DND-41 (cell line): ENCODE data around the gene TXNL1.
A peak's percentile ranks its signal among the peaks of the same experiment; 100 is the strongest.

Experiments
- ATAC-seq: fragments of 200-7000 bp; cut with Tn5 transposase; 3 replicates; pipeline ENCODE4 v1.9.1; 2021; ENCODE audit warnings: low read depth; ENCODE audit not compliant: insufficient read depth
- DNase-seq: peaks from one replicate; pipeline ENCODE4 v3.0.0-alpha.2; 2020
- H2AFZ ChIP-seq: 2 replicates; pipeline ENCODE4 v1.6.0; 2012; ENCODE audit warnings: low read depth, low read length
- H3K27ac ChIP-seq: 2 replicates; pipeline ENCODE4 v1.5.1; 2012; ENCODE audit warnings: low read length, inconsistent platforms
- H3K27me3 ChIP-seq: fragments of 200-600 bp; sonication (generic); 2 replicates; pipeline ENCODE4 v1.6.0; 2012; ENCODE audit warnings: low read length, mild to moderate bottlenecking, inconsistent platforms; ENCODE audit not compliant: insufficient read depth, poor library complexity
- H3K36me3 ChIP-seq: 2 replicates; pipeline ENCODE4 v1.5.1; 2012; ENCODE audit warnings: low read length, inconsistent platforms; ENCODE audit not compliant: insufficient read depth
- H3K4me1 ChIP-seq: 2 replicates; pipeline ENCODE4 v1.5.1; 2012; ENCODE audit warnings: mild to moderate bottlenecking, low read length; ENCODE audit not compliant: insufficient read depth
- H3K4me2 ChIP-seq: 2 replicates; pipeline ENCODE4 v1.6.0; 2012; ENCODE audit warnings: mild to moderate bottlenecking, moderate library complexity, low read length, inconsistent platforms; ENCODE audit not compliant: insufficient read depth
- H3K4me3 ChIP-seq, 2 experiments: fragments of 200-600 bp in 1 of 2; shearing (Covaris generic) in 1 of 2; 2 replicates each; pipeline ENCODE4 v1.5.1; 2012 to 2016; ENCODE audit warnings: inconsistent platforms in 2 of 2, low read length in 2 of 2, mild to moderate bottlenecking in 2 of 2, low read depth in 1 of 2, moderate library complexity in 1 of 2
- H3K79me2 ChIP-seq: 2 replicates; pipeline ENCODE4 v1.6.0; 2012; ENCODE audit warnings: low read length, inconsistent platforms; ENCODE audit not compliant: insufficient read depth
- H3K9ac ChIP-seq: 2 replicates; pipeline ENCODE4 v1.6.0; 2012; ENCODE audit warnings: low read depth, mild to moderate bottlenecking, inconsistent platforms, low read length, moderate library complexity
- H3K9me3 ChIP-seq: 2 replicates; pipeline ENCODE4 v1.5.1; 2012; ENCODE audit warnings: low read length, moderate library complexity, mild to moderate bottlenecking, inconsistent platforms; ENCODE audit not compliant: insufficient read depth, severe bottlenecking
- H4K20me1 ChIP-seq: 2 replicates; pipeline ENCODE4 v1.6.0; 2012; ENCODE audit warnings: low read length; ENCODE audit not compliant: insufficient read depth
- CTCF ChIP-seq: IDR thresholded peaks from 2 replicates; pipeline ENCODE4 v1.5.1; 2012; ENCODE audit warnings: borderline replicate concordance, low read length, moderate library complexity, mild to moderate bottlenecking; ENCODE audit not compliant: poor library complexity, severe bottlenecking; ENCODE audit errors: extremely low read depth
- EZH2 ChIP-seq: IDR thresholded peaks from 3 replicates; pipeline ENCODE4 v1.6.1; 2012; ENCODE audit warnings: borderline replicate concordance, low read depth, mild to moderate bottlenecking, moderate library complexity, low read length, inconsistent platforms; ENCODE audit not compliant: severe bottlenecking

TXNL1 gene

DNA sequence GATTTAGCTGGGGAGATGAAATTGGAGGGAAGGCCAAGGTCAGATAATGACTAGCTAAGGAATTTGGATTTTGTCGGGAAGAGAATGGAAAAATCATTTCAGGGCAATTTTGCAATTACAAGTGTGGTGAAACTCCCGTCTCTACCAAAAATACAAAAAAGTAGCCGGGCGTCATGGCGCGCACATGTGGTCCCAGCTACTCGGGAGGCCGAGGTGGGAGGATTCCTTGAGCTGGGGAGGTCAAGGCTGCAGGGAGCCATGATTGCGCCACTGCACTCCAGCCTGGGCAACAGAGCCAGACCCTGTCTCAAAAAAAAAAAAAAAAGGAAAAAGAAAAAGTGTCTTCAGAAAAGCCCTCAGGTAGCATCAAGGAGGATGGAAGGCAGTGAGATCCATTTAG, 1.2 kb upstream of the TXNL1 start:
- no peaks in the 10 kb centered on the region for H3K9me3 ChIP-seq
- H3K4me1 ChIP-seq = peaks cover 37% of the 10 kb centered on the region
- no peak overlapping the region; the same call in 1 of the 2 replicates for H3K27ac ChIP-seq
- DNase-seq = no peak
- peak overlapping the region; percentile 71 for H3K4me2 ChIP-seq
- no peak for ATAC-seq
- no peaks in the 10 kb centered on the region for H3K27me3 ChIP-seq
- no peak overlapping the region for H2AFZ ChIP-seq
- TF ChIP-seq EZH2 = no peak
- no peak for TF ChIP-seq CTCF
- H3K9ac ChIP-seq = no peak overlapping the region
- peaks cover 19% of the 10 kb centered on the region for H3K36me3 ChIP-seq
- peak overlapping the region in 1 of 2 experiments; percentile 84; a peak in 1 of 4 replicates for H3K4me3 ChIP-seq
- H3K79me2 ChIP-seq = peaks cover 45% of the 10 kb centered on the region
- peaks cover 30% of the 10 kb centered on the region for H4K20me1 ChIP-seq

GRCh38 chr18:56639104-56639381, 651 bp upstream of the TXNL1 start:
- H2AFZ ChIP-seq = peak overlapping the region; percentile 85
- ATAC-seq (no peak), DNase-seq (no peak)
- H3K4me1 ChIP-seq = peaks cover 40% of the 10 kb centered on the region
- TF ChIP-seq CTCF (no peak), EZH2 (no peak)
- H4K20me1 ChIP-seq = peaks cover 34% of the 10 kb centered on the region
- H3K4me3 ChIP-seq = peak overlapping the region; percentile 33 to 84; a peak in 3 of 4 replicates
- H3K27me3 ChIP-seq = no peaks in the 10 kb centered on the region
- peaks cover 50% of the 10 kb centered on the region for H3K79me2 ChIP-seq
- peak overlapping the region; percentile 89 for H3K27ac ChIP-seq
- H3K36me3 ChIP-seq = peaks cover 24% of the 10 kb centered on the region
- peak overlapping the region; percentile 71 for H3K4me2 ChIP-seq
- no peaks in the 10 kb centered on the region for H3K9me3 ChIP-seq
- H3K9ac ChIP-seq = peak overlapping the region; percentile 83

DNA sequence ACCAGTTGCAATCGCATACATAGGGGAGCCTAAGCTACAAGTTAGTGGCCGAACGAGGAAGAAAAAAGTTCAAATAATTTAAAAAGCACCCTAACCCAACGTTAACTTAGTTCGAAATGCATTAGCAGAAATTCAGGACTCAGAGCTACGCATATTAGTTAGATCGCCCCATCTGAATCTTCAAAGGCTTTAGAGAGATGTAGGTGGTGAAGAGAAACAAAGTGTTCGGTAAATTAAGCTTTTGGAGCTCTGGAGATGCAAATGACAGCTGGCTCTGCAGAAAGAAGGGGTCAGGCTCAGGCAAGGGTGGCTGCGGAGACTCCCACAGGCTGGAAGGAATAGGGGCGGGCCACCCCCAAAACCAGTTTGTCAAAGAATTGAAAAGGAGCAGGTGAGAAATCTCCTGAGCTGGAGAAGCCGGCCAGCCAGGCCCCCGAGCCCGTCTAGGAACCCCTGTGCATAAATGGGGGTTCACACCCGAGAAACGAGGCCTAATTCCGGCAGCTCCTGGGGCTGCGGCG, 621 bp downstream of the TXNL1 start:
- Histone ChIP-seq H3K4me3 (peak overlapping the region; percentile 77 to 84), H3K27ac (peak overlapping the region; percentile 91), H3K4me2 (peak overlapping the region; percentile 72), H3K9ac (peak overlapping the region; percentile 83), H3K4me1 (peaks cover 40% of the 10 kb centered on the region), H3K79me2 (peaks cover 63% of the 10 kb centered on the region), H3K27me3 (no peaks in the 10 kb centered on the region), H2AFZ (peak overlapping the region; percentile 90), H3K9me3 (no peaks in the 10 kb centered on the region), H4K20me1 (peaks cover 37% of the 10 kb centered on the region), H3K36me3 (peaks cover 29% of the 10 kb centered on the region)
- DNase-seq = peak; percentile 24
- TF ChIP-seq CTCF = no peak
- TF ChIP-seq EZH2 = no peak
- peak; percentile 10 for ATAC-seq
